Heart left ventricle (tissue), 16 donors: ENCODE results near the gene CEP131. TPM values are rescaled to one million over a fixed set of nuclear protein-coding genes. Genes with fewer than 3 reads are reported as not detected.

Experiments
- ATAC-seq, 4 donors: fragments of 200-7000 bp; cut with Tn5 transposase; one replicate each; pipeline ENCODE4 v1.9.1; 2020 to 2022; ENCODE audit warnings: moderate library complexity in 4 of 4, mild to moderate bottlenecking in 3 of 4, moderate number of reproducible peaks in 1 of 4
- DNase-seq, 5 donors: peaks; one replicate each; pipeline ENCODE4 v3.0.0-alpha.2; 2020
- H3K27ac ChIP-seq, 12 donors: fragments of 200-600 bp; sonication (generic) in 4 of 12; one replicate each; pipeline versions ENCODE4 v1.5.0 to v1.8.0; 2016 to 2022; ENCODE audit warnings: mild to moderate bottlenecking in 2 of 12
- H3K27me3 ChIP-seq, 9 donors: fragments of 200-600 bp; sonication (generic) in 2 of 9; one replicate each; pipeline versions ENCODE4 v1.5.1 to v1.8.0; 2016 to 2022; ENCODE audit warnings: mild to moderate bottlenecking in 3 of 9
- H3K36me3 ChIP-seq, 9 donors: fragments of 200-600 bp; sonication (generic) in 2 of 9; one replicate each; pipeline versions ENCODE4 v1.5.0 to v1.8.0; 2018 to 2022; ENCODE audit warnings: mild to moderate bottlenecking in 2 of 9
- H3K4me1 ChIP-seq, 12 donors: fragments of 200-600 bp; sonication (generic) in 4 of 12; one replicate each; pipeline versions ENCODE4 v1.5.0 to v1.8.0; 2016 to 2022; ENCODE audit warnings: mild to moderate bottlenecking in 3 of 12
- H3K4me3 ChIP-seq, 12 donors: fragments of 200-600 bp; sonication (generic) in 4 of 12; one replicate each; pipeline versions ENCODE4 v1.5.0 to v1.8.0; 2017 to 2022; ENCODE audit warnings: mild to moderate bottlenecking in 9 of 12, moderate library complexity in 4 of 12
- H3K9me3 ChIP-seq, 12 donors: fragments of 200-600 bp; sonication (generic) in 4 of 12; one replicate each; pipeline versions ENCODE4 v1.5.0 to v1.8.0; 2016 to 2022; ENCODE audit warnings: mild to moderate bottlenecking in 1 of 12
- POLR2A ChIP-seq, 2 donors: fragments of 450-650 bp; IDR thresholded peaks; one replicate each; pipeline ENCODE4 v1.6.1; 2017; ENCODE audit warnings: antibody characterized with exemption in 2 of 2, mild to moderate bottlenecking in 2 of 2, moderate library complexity in 2 of 2
- WGBS, 4 donors: extraction: QIAGEN DNeasy Blood & Tissue Kit in 2 of 4; methylation state at CpG; one replicate each; pipeline versions ENCODE4 v1.1.5 to v1.1.7; 2013 to 2018; 5-methylcytosine and 5-hydroxymethylcytosine counted together
- intact Hi-C, 10 donors: fragments of 100-400 bp; cut with DNase I; formaldehyde crosslinking; loops; one replicate each; pipeline versions ENCODE4 v1.11.1 to v1.14.2; 2022
- polyA plus RNA-seq, 2 donors: library from polyadenylated mRNA; stranded (reverse); fragments of 200-250 nt; gene quantifications; one replicate each; pipeline ENCODE4 v1.2.3, GENCODE V29; 2013
- total RNA-seq, 9 donors: library from RNA; depleted of rRNA in 2 of 9; stranded (reverse); fragments of >200 nt in 2 of 9; fragmentation: NEBNext Ultra II Directional in 3 of 9; extraction: Animal tissue kit (Norgen Biotek cat#: 25700) in 3 of 9; gene quantifications; one replicate each; pipeline versions ENCODE4 v1.1.0 to v1.2.4, GENCODE V29; 2016 to 2023
- TF ChIP-seq, protein P1 (sequence below), 12 donors: fragments of 200-600 bp; sonication (generic) in 4 of 12; IDR thresholded peaks; one replicate each; pipeline versions ENCODE4 v1.5.0 to v1.8.0; 2018 to 2022; ENCODE audit warnings: antibody characterized with exemption in 12 of 12, mild to moderate bottlenecking in 5 of 12
- donor health status: ischemic (EF 13 %, LVEDD 7.1; RV severe dilation, severe dysfunction).
- donor health status: healthy with polysubstance abuse.
- donor health status: DM: no; HTN: yes; CAD: no.
- donor health status: DM: no; HTN: no; CAD: no.
- donor health status: ischemic (EF 25% LVEDD 6.9; RV normal size, moderate dysfunction).
- donor health status: ischemic (EF 25% LVEDD 5.7; RV mildly dilated, moderate dysfunction).
- donor health status: healthy.
- donor health status: DM: yes; HTN: yes; CAD: no.
- donor health status: ischemic (EF 35%, LVEDD 5.7; RV mildly dilated, moderate dysfunction).
- donor health status: nonischemic (EF 11% LVEDD 7.7; RV severe dilation, severe dysfunction).
- donor health status: DM: yes; HTN: yes; CAD: no.
- donor health status: PGD.
- donor health status: ischemic (EF 29% LVEDD 5.4; RV normal size, mild dysfunction).
- donor health status: nonischemic (EF 23%, LVEDD 6.1; RV moderate dilation, normal function).

CEP131 gene
- total and polyA plus RNA-seq, 11 donors = 7.0 to 15.8 (median 8.9) TPM

DNA sequence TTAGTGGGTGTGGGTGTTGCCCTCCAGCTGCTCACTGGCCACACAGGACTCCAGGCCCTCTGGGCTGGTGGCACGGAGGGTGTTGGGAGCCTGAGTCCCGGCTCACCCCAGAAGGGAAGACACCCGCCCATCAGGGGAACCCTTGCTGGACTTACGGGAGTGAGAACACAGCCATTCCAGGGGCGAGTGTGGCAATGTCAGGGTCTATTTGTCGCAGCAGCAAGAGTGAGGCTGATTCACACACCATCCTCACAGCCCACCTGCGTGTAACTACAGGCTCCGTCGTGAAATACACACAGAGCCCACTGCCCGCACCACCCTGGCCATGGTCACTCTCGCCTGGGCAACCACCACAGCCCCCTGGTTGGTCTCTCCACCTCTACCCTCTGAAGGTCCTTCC is 39.0 kb downstream of the CEP131 start:
- TF ChIP-seq, protein P1, sequence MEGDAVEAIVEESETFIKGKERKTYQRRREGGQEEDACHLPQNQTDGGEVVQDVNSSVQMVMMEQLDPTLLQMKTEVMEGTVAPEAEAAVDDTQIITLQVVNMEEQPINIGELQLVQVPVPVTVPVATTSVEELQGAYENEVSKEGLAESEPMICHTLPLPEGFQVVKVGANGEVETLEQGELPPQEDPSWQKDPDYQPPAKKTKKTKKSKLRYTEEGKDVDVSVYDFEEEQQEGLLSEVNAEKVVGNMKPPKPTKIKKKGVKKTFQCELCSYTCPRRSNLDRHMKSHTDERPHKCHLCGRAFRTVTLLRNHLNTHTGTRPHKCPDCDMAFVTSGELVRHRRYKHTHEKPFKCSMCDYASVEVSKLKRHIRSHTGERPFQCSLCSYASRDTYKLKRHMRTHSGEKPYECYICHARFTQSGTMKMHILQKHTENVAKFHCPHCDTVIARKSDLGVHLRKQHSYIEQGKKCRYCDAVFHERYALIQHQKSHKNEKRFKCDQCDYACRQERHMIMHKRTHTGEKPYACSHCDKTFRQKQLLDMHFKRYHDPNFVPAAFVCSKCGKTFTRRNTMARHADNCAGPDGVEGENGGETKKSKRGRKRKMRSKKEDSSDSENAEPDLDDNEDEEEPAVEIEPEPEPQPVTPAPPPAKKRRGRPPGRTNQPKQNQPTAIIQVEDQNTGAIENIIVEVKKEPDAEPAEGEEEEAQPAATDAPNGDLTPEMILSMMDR (IDR thresholded peaks at IDR 0.05) = no peak
- no peak for TF ChIP-seq POLR2A (IDR thresholded peaks at IDR 0.05)
- Histone ChIP-seq H3K27ac (no peak overlapping the region), H3K4me1 (peaks cover 0 to 6% (median 0%) of the 10 kb centered on the region in 12 donors), H3K36me3 (no peaks in the 10 kb centered on the region), H3K4me3 (no peak overlapping the region), H3K9me3 (no peaks in the 10 kb centered on the region), H3K27me3 (peaks cover 0 to 6% (median 0%) of the 10 kb centered on the region in 9 donors)
- DNase-seq (no peak), ATAC-seq (no peak)
- intact Hi-C loops = no loop called here
- WGBS, 4 donors = 90 to 95% (median 91%) methylated on average over 11 of the region's 11 CpGs

DNA sequence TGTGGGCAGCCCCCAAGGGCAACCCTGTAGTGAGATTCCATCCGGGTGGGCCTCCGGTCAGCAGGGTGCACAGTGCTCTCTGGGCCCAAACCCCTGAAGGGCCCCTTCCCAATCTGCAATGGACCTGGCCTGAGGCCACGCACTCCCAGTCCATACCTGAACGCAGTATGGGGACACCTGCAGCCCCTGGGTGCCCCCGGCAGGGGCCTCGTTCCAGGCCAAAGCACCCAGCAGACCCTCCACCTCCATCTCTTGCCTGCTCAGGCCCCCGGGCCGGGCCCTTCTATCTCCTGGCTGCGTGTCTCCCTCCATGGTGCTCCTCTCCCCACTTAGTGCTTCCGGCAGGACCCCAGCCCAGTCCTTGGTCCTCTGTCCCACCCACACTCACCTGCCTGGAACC is 39.4 kb downstream of the CEP131 start:
- Histone ChIP-seq H3K4me3 (no peak overlapping the region), H3K27me3 (peaks cover 0 to 6% (median 0%) of the 10 kb centered on the region in 9 donors), H3K36me3 (no peaks in the 10 kb centered on the region), H3K4me1 (peaks cover 0 to 6% (median 0%) of the 10 kb centered on the region in 12 donors), H3K27ac (no peak overlapping the region), H3K9me3 (no peaks in the 10 kb centered on the region)
- TF ChIP-seq, protein P1 (IDR thresholded peaks at IDR 0.05) = no peak
- TF ChIP-seq POLR2A (IDR thresholded peaks at IDR 0.05) = no peak
- DNase-seq (no peak), ATAC-seq (no peak)
- 86 to 92% (median 89%) methylated on average over 10 of the region's 10 CpGs for WGBS, 4 donors
- intact Hi-C loops = no loop called here

DNA sequence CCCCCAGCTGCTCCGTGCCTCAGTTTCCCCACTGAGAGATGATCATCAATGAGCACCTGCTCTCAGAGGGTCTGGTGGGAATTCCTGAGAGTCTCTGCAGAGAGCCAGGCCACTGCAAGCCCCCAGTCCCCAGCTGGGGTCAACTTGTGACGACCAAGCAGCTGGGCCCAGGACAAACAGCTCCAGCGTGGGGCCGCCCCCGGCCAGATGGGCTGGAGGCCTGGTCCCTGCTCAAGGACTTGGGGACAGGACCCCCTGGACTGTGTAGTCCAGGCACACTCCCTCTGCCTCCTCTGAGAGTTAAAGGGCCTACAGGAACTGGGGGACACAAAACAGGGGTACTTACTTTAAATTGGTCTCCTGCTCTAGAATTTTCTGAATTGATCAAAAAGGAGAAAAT is 40.2 kb downstream of the CEP131 start:
- peaks cover 0 to 6% (median 0%) of the 10 kb centered on the region in 9 donors for H3K27me3 ChIP-seq
- H3K4me1 ChIP-seq = peaks cover 0 to 6% (median 0%) of the 10 kb centered on the region in 12 donors
- H3K27ac ChIP-seq = no peak overlapping the region
- H3K36me3 ChIP-seq = no peaks in the 10 kb centered on the region
- 79 to 86% (median 83%) methylated on average over 2 to 5 of the region's 5 CpGs for WGBS, 4 donors
- H3K4me3 ChIP-seq = no peak overlapping the region
- ATAC-seq (no peak), DNase-seq (no peak)
- intact Hi-C loops = no loop called here
- no peak for TF ChIP-seq POLR2A (IDR thresholded peaks at IDR 0.05)
- TF ChIP-seq, protein P1 (IDR thresholded peaks at IDR 0.05) = no peak
- H3K9me3 ChIP-seq = no peaks in the 10 kb centered on the region

DNA sequence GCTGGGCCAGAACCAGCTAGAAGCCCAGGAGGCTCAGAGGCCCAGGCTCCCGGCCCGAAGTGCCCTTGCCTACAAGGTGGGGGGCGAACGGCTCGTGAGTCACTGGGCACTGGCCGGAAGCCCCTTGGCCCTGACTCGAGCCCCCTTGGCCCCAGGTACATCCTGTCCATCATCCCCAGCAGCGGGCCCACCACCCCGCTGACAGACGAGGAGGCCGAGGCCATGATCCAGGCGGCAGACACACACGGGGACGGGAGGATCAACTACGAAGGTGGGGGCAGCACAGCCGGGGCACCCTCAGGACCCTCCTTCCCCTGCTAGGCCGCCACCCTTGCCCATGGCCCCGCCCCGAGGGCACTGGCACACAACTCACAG is 41.0 kb downstream of the CEP131 start:
- WGBS, 4 donors = 95 to 97% (median 96%) methylated on average over 10 to 19 of the region's 19 CpGs
- DNase-seq = no peak

More for the DNA sequence above, 41.0 kb downstream of the CEP131 start:
- peaks cover 0 to 6% (median 0%) of the 10 kb centered on the region in 12 donors for H3K4me1 ChIP-seq
- H3K4me3 ChIP-seq = no peak overlapping the region
- TF ChIP-seq, protein P1 (IDR thresholded peaks at IDR 0.05) = no peak
- no peak for TF ChIP-seq POLR2A (IDR thresholded peaks at IDR 0.05)
- H3K9me3 ChIP-seq = no peaks in the 10 kb centered on the region
- H3K27me3 ChIP-seq = peaks cover 0 to 6% (median 0%) of the 10 kb centered on the region in 9 donors
- no peak for ATAC-seq
- H3K36me3 ChIP-seq = no peaks in the 10 kb centered on the region
- no peak overlapping the region for H3K27ac ChIP-seq
- intact Hi-C loops = no loop called here
